Neuronal stem cell (in vitro differentiated cells): ENCODE measurements around the gene MRPS18C.

Source experiments
- DNase-seq: peaks from one replicate; pipeline ENCODE4 v3.0.0-alpha.2; 2013; ENCODE audit warnings: low spot score
- H2AFZ ChIP-seq: one replicate; pipeline ENCODE4 v1.6.1; 2013; ENCODE audit warnings: mild to moderate bottlenecking, low read length, inconsistent platforms
- H2AK5ac ChIP-seq: 2 replicates; pipeline ENCODE4 v1.6.1; 2013; ENCODE audit warnings: low read depth, mild to moderate bottlenecking, inconsistent platforms, low read length, moderate library complexity, mixed read lengths
- H2BK120ac ChIP-seq: 2 replicates; pipeline ENCODE4 v1.6.1; 2013; ENCODE audit warnings: low read depth, mild to moderate bottlenecking, inconsistent platforms, low read length, moderate library complexity, mixed read lengths
- H2BK12ac ChIP-seq: one replicate; pipeline ENCODE4 v1.6.1; 2013; ENCODE audit warnings: low read length, inconsistent platforms
- H2BK15ac ChIP-seq: 2 replicates; pipeline ENCODE4 v1.6.1; 2013; ENCODE audit warnings: mild to moderate bottlenecking, low read length, inconsistent platforms, mixed read lengths
- H2BK5ac ChIP-seq: one replicate; pipeline ENCODE4 v1.6.1; 2013; ENCODE audit warnings: inconsistent platforms, mild to moderate bottlenecking, low read length, moderate library complexity
- H3K14ac ChIP-seq: one replicate; pipeline ENCODE4 v1.6.1; 2013; ENCODE audit warnings: low read length, inconsistent platforms
- H3K18ac ChIP-seq: 2 replicates; pipeline ENCODE4 v1.6.1; 2013; ENCODE audit warnings: low read length, inconsistent platforms
- H3K23ac ChIP-seq: 2 replicates; pipeline ENCODE4 v1.6.1; 2013; ENCODE audit warnings: low read depth, mild to moderate bottlenecking, mixed read lengths, low read length, inconsistent platforms; ENCODE audit not compliant: poor library complexity
- H3K27ac ChIP-seq: replicated peaks from 3 replicates; pipeline ENCODE4 v1.5.1; 2013; ENCODE audit warnings: low read length, inconsistent platforms
- H3K27me3 ChIP-seq, 3 experiments: 2 replicates each; pipeline ENCODE4 v1.6.1; 2013; ENCODE audit warnings: low read length in 3 of 3, mild to moderate bottlenecking in 2 of 3, inconsistent platforms in 1 of 3, low read depth in 1 of 3, mixed read lengths in 1 of 3, moderate library complexity in 1 of 3; ENCODE audit not compliant: control insufficient read depth in 3 of 3, insufficient read depth in 3 of 3
- H3K36me3 ChIP-seq, 2 donors: replicated peaks in 1 of 2; 2 replicates each; pipeline ENCODE4 v1.6.1; 2013; ENCODE audit warnings: low read length in 2 of 2; ENCODE audit not compliant: control insufficient read depth in 2 of 2, insufficient read depth in 2 of 2
- H3K4ac ChIP-seq: 2 replicates; pipeline ENCODE4 v1.6.1; 2013; ENCODE audit warnings: inconsistent platforms, mild to moderate bottlenecking, low read length, moderate library complexity
- H3K4me1 ChIP-seq, 2 donors: 1 replicate in 1 of 2; 2 replicates in 1 of 2; pipeline ENCODE4 v1.6.1; 2013; ENCODE audit warnings: low read length in 2 of 2, low read depth in 1 of 2; ENCODE audit not compliant: control insufficient read depth in 2 of 2, insufficient read depth in 1 of 2
- H3K4me2 ChIP-seq: one replicate; pipeline ENCODE4 v1.6.1; 2013; ENCODE audit warnings: mild to moderate bottlenecking, low read length, inconsistent platforms; ENCODE audit not compliant: insufficient read depth, poor library complexity, severe bottlenecking
- H3K4me3 ChIP-seq, 2 donors: 2 replicates each; pipeline ENCODE4 v1.5.1; 2013; ENCODE audit warnings: low read length in 2 of 2, mild to moderate bottlenecking in 2 of 2, inconsistent platforms in 1 of 2, moderate library complexity in 1 of 2
- H3K79me1 ChIP-seq: one replicate; pipeline ENCODE4 v1.6.1; 2013; ENCODE audit warnings: low read depth, mild to moderate bottlenecking, inconsistent platforms, low read length, moderate library complexity
- H3K9ac ChIP-seq: one replicate; pipeline ENCODE4 v1.6.1; 2013; ENCODE audit warnings: mild to moderate bottlenecking, low read depth, low read length, inconsistent platforms; ENCODE audit not compliant: poor library complexity
- H3K9me3 ChIP-seq, 2 donors: replicated peaks in 1 of 2; 2 replicates each; pipeline versions ENCODE3 to v1.6.1; 2013; ENCODE audit warnings: low read length in 2 of 2, mild to moderate bottlenecking in 2 of 2, inconsistent platforms in 1 of 2, low read depth in 1 of 2, mixed read lengths in 1 of 2, moderate library complexity in 1 of 2; ENCODE audit not compliant: control insufficient read depth in 2 of 2, insufficient read depth in 1 of 2
- H4K8ac ChIP-seq: one replicate; pipeline ENCODE4 v1.6.1; 2013; ENCODE audit warnings: low read depth, mild to moderate bottlenecking, inconsistent platforms, low read length, moderate library complexity
- H4K91ac ChIP-seq: one replicate; pipeline ENCODE4 v1.6.1; 2013; ENCODE audit warnings: low read length, low read depth, mild to moderate bottlenecking, inconsistent platforms; ENCODE audit not compliant: poor library complexity
- WGBS, 2 donors: extraction: QIAGEN DNeasy Blood & Tissue Kit; methylation state at CpG; one replicate each; pipeline ENCODE4 v1.1.7; 2013; ENCODE audit warnings: missing lambda C conversion rate in 2 of 2, mixed read lengths in 1 of 2; ENCODE audit not compliant: insufficient read length in 2 of 2, insufficient replicate concordance in 1 of 2; ENCODE audit errors: extremely low coverage in 2 of 2; 5-methylcytosine and 5-hydroxymethylcytosine counted together

The MRPS18C gene

DNA sequence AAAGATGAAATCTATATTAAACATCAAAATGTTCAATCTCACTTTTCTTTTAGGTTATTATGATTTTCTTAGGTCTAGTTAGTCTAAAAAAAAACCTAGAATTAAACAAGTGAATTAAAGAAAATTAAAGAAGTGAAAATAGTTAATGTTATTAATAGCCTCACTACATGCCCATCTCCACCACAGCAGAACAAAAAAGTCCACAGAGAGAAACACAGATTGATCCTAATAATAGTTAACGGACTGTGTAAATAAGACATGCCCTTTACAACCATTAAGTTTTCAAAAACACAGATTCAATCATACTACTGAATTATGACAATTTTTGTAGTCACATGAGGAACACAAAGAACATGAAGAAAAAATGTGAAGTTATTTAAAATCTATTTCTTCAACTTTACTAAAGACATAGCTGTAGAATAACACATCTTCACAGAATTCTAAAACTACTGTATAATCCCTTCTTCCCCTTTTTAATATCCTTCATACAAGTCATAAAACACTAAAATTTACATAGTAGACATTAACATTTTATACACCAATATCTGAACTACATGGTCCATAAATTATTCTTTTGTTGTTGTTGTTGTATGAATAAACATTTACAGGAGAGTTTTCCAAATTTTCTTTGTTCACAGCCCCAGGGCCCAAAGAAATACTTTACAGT lies 15.6 kb upstream of the MRPS18C start:
- H4K8ac ChIP-seq: no peak overlapping the region
- H3K14ac ChIP-seq: no peak overlapping the region
- H3K4ac ChIP-seq: no peak overlapping the region
- no peak overlapping the region for H3K9ac ChIP-seq
- no peak overlapping the region for H3K4me2 ChIP-seq
- no peak overlapping the region for H3K27ac ChIP-seq
- H3K4me1 ChIP-seq: no peaks in the 10 kb centered on the region
- no peak overlapping the region for H2AK5ac ChIP-seq
- no peak overlapping the region for H3K18ac ChIP-seq
- no peak for DNase-seq
- no peak overlapping the region for H3K4me3 ChIP-seq
- H3K79me1 ChIP-seq: no peaks in the 10 kb centered on the region
- WGBS, 2 donors: no CpG with 5 or more reads among the region's 1 CpG
- peaks cover 3 to 55% of the 10 kb centered on the region in 2 donors for H3K36me3 ChIP-seq
- H2BK15ac ChIP-seq: no peak overlapping the region
- no peak overlapping the region for H2BK120ac ChIP-seq
- no peak overlapping the region for H2BK5ac ChIP-seq
- no peak overlapping the region for H3K23ac ChIP-seq
- H3K9me3 ChIP-seq: no peaks in the 10 kb centered on the region
- no peak overlapping the region for H4K91ac ChIP-seq
- H3K27me3 ChIP-seq: no peaks in the 10 kb centered on the region
- no peak overlapping the region for H2BK12ac ChIP-seq
- H2AFZ ChIP-seq: no peak overlapping the region

DNA sequence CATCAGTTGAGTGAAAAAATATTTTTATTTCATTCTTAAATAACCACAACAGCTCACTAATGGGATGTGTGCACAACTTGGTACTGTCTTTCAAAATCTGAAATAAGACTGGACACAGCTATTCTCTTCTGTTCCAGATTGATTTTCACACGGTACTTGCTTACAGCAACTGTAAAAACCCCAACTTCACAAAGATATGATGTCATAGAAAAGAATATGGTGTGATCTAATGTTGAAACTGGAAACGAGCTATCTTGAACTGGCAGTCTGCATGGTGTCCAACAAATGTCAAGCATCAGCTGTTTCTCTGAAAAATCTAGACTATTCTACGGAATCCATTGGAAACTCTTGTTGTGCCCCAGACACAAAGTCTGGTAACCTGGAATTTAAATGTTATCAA lies 15.0 kb upstream of the MRPS18C start:
- Histone ChIP-seq H3K27ac (no peak overlapping the region), H3K9ac (no peak overlapping the region), H3K79me1 (no peaks in the 10 kb centered on the region), H3K4me2 (no peak overlapping the region), H3K23ac (no peak overlapping the region), H2AFZ (no peak overlapping the region), H2BK5ac (no peak overlapping the region), H2BK15ac (no peak overlapping the region), H3K4me1 (no peaks in the 10 kb centered on the region), H2AK5ac (no peak overlapping the region), H3K14ac (no peak overlapping the region), H3K4ac (no peak overlapping the region), H3K36me3 (peaks cover 3 to 60% of the 10 kb centered on the region in 2 donors), H3K27me3 (no peaks in the 10 kb centered on the region), H3K4me3 (no peak overlapping the region), H2BK120ac (no peak overlapping the region), H2BK12ac (no peak overlapping the region), H3K9me3 (no peaks in the 10 kb centered on the region), H4K91ac (no peak overlapping the region), H3K18ac (no peak overlapping the region), H4K8ac (no peak overlapping the region)
- no CpG with 5 or more reads among the region's 3 CpGs for WGBS, 2 donors
- no peak for DNase-seq

DNA sequence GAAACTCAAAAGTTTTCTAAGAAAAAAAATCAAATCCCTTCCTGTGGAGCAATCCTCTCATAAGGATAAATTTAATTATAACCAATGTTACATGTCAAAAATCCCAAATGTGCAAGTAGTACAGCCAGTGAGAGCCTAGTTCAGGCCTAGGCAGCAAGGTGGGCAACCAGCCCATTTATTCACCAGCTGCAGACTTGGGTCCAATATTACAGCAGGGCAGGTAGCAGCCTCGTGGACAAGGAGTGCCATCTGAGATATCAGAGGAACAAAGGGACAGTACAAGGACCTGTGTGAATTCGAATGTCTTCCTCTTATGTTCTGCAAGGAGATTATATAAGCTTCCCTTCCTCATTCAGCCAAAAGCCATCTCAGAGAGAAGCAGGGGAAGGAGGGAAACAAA lies 6.8 kb upstream of the MRPS18C start:
- Histone ChIP-seq H3K36me3 (peaks cover 0 to 46% of the 10 kb centered on the region in 2 donors), H2AFZ (no peak overlapping the region), H3K4me3 (no peak overlapping the region), H2BK12ac (no peak overlapping the region), H3K14ac (no peak overlapping the region), H3K4ac (no peak overlapping the region), H3K4me1 (no peaks in the 10 kb centered on the region), H3K79me1 (no peaks in the 10 kb centered on the region), H2BK120ac (no peak overlapping the region), H3K27me3 (no peaks in the 10 kb centered on the region), H3K9ac (no peak overlapping the region), H3K4me2 (no peak overlapping the region), H4K91ac (no peak overlapping the region), H2BK5ac (no peak overlapping the region), H3K9me3 (no peaks in the 10 kb centered on the region), H2AK5ac (no peak overlapping the region), H3K27ac (no peak overlapping the region), H3K23ac (no peak overlapping the region), H3K18ac (no peak overlapping the region), H4K8ac (no peak overlapping the region), H2BK15ac (no peak overlapping the region)
- no CpG with 5 or more reads among the region's 2 CpGs for WGBS, 2 donors
- no peak for DNase-seq

DNA sequence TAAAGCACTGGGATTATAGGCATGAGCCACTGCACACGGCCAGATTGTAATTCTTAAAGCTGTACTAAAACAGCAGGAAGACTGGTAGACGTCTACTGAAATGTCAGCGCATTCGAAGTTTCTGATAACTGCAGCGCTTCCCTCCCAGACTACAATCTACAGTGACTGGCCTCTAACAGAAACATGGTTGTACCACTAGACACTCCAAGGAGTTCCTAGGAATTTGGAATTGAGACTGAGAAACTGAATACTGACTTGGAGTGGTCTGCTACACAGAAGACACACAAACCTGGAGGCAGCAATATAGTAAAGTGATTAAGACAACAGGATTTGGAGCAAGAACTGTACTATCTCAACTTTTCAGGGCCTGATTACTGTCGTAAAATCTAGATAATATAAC lies 1.2 kb upstream of the MRPS18C start:
- WGBS, 2 donors: no CpG with 5 or more reads among the region's 6 CpGs
- H2AFZ ChIP-seq: no peak overlapping the region

More for the DNA sequence above, 1.2 kb upstream of the MRPS18C start:
- Histone ChIP-seq H3K79me1 (peaks cover 2% of the 10 kb centered on the region), H2BK15ac (no peak overlapping the region), H3K9me3 (no peaks in the 10 kb centered on the region), H3K14ac (no peak overlapping the region), H3K4me3 (peak overlapping the region in 1 of 2 donors; percentile 82), H3K27ac (no peak overlapping the region), H4K91ac (no peak overlapping the region), H3K4ac (no peak overlapping the region), H3K9ac (no peak overlapping the region), H4K8ac (no peak overlapping the region), H2BK120ac (no peak overlapping the region), H3K36me3 (peaks cover 4 to 56% of the 10 kb centered on the region in 2 donors), H3K23ac (no peak overlapping the region), H2AK5ac (no peak overlapping the region), H3K27me3 (no peaks in the 10 kb centered on the region), H2BK12ac (no peak overlapping the region), H3K18ac (no peak overlapping the region), H3K4me2 (peak overlapping the region; percentile 70), H2BK5ac (no peak overlapping the region), H3K4me1 (peaks cover 2 to 7% of the 10 kb centered on the region in 2 donors)
- DNase-seq: no peak
